HG03175 (cell line): ENCODE results near the gene DDX24.

ENCODE experiments used
- ATAC-seq: cut with Tn5 transposase; IDR thresholded peaks from one replicate; pipeline ENCODE4 v1.9.1; 2021; ENCODE audit warnings: mild to moderate bottlenecking, moderate library complexity; ENCODE audit not compliant: unreplicated experiment

DDX24 gene

GRCh38 chr14:94036313-94037167, 44.5 kb downstream of the DDX24 start:
- ATAC-seq = peak; percentile 93

GRCh38 chr14:94034886-94035285, 46.1 kb downstream of the DDX24 start:
- ATAC-seq = no peak

GRCh38 chr14:94031883-94032279, 49.1 kb downstream of the DDX24 start:
- ATAC-seq = no peak

- no peak for ATAC-seq
Measured at GRCh38 chr14:94031161-94031882, 49.7 kb downstream of the DDX24 start.

GRCh38 chr14:94030571-94030970, 50.4 kb downstream of the DDX24 start:
- no peak for ATAC-seq

- no peak for ATAC-seq
Measured at GRCh38 chr14:94029671-94030203, 51.3 kb downstream of the DDX24 start.

DNA sequence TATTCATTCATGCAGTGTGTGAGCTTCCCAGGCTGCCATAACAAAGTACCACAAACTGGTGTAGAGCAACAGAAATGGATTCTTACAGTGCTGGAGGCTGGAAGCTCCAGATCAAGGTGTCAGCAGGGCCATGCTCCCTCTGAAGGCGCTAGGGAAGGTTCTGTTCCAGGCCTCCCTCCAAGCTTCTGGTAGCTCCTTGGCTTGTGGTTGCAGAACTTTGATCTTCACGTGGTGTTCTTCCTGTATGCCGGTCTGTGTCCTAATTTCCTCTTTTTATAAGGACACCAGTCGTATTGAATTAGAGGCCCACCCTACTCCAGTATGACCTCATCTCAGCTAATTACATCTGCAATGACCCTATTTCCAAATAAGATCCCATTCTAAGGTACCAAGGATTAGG, 51.7 kb downstream of the DDX24 start:
- no peak for ATAC-seq

GRCh38 chr14:94028450-94028826, 52.6 kb downstream of the DDX24 start:
- ATAC-seq = no peak

- ATAC-seq = no peak
Measured at GRCh38 chr14:94027566-94028449, 53.2 kb downstream of the DDX24 start.

- ATAC-seq = no peak
Measured at GRCh38 chr14:94026889-94027469, 54.0 kb downstream of the DDX24 start.

GRCh38 chr14:94026173-94026888, 54.7 kb downstream of the DDX24 start, which contains the start of gene OTUB2:
OTUB2 (plus strand) TSS chr14:94026340; CDS start chr14:94026538, 198 bp downstream.
- peak; percentile 100 for ATAC-seq

GRCh38 chr14:94025720-94026119, 55.3 kb downstream of the DDX24 start:
- no peak for ATAC-seq

DNA sequence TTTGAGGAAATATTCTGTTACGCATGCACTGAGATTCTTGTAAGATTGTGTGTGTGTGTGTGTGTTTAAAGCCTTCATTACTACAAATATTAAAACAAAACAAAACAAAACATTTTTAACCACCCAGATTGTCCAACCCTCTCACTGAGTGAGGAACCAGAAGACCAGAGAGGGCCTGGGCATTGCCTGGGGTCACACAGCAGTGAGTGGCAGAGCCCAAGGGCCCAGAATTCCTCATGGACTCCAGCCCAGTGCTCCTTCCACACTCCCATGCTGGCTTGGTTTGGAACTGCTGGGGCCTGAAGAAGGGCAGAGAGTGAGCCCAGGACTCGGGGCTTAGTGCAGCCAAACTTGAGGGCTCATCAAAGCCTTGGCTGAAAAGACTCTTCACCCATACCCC, 56.5 kb downstream of the DDX24 start:
- no peak for ATAC-seq

GRCh38 chr14:94022532-94023411, 58.2 kb downstream of the DDX24 start:
- no peak for ATAC-seq

- no peak for ATAC-seq
Measured at GRCh38 chr14:94021416-94022157, 59.4 kb downstream of the DDX24 start.

GRCh38 chr14:94021001-94021400, 60.0 kb downstream of the DDX24 start:
- ATAC-seq = no peak

DNA sequence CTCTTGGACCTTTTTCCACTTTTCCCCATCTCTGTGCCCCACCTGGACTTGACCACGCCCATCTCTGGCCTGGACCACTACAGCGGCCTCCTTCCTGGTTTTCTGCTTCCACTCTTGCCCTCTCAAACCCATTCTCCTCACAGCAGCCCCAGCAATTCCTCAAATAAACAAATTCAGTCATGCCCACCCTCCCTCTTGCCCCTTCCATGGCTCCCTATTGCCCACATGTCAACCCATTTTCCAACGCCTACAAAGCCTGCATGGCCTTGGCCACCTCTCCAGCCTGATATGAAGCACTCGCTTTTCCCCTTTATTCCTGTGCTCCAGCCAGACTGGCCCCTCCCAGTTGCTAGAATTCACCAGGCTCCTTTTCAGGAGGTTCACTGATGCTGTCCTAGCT, 60.7 kb downstream of the DDX24 start:
- no peak for ATAC-seq

DNA sequence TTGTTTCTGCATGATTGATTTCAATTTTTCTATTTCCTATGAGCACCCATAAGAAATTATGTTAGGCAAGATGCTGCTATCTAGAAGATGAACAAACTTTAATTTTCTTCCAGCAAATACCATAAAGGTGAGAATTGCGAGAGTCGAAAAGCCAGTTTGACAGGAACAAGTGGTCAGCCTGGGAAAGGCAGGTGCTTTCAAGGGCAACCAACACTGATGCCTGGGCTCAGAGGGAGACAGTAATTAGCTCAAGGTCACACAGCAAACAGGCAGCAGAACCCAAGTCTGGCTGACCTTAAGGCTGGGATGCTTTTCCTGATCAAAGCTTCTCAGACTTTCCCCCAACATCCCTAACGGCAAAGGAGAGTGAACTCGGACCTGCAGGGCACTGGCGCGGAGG, 61.7 kb downstream of the DDX24 start:
- ATAC-seq = no peak
